GM12875 (cell line): Measurements from ENCODE around the gene MMP21.

ENCODE experiments used
- H3K4me3 ChIP-seq: one replicate; pipeline ENCODE4 v1.5.1; 2011; ENCODE audit warnings: low read depth, low read length, control low read depth
- CTCF ChIP-seq: IDR thresholded peaks from 2 replicates; pipeline ENCODE4 v1.5.1; 2011; ENCODE audit warnings: low read depth, mild to moderate bottlenecking, control low read depth, inconsistent platforms, low read length, moderate library complexity, borderline replicate concordance; ENCODE audit not compliant: insufficient read depth

MMP21 gene

GRCh38 chr10:125801574-125801973 lies 26.0 kb upstream of the MMP21 start:
- no peak for TF ChIP-seq CTCF
- H3K4me3 ChIP-seq = no peak overlapping the region

GRCh38 chr10:125799451-125800182 lies 24.0 kb upstream of the MMP21 start:
- H3K4me3 ChIP-seq = no peak overlapping the region
- TF ChIP-seq CTCF = no peak

- TF ChIP-seq CTCF = no peak
- H3K4me3 ChIP-seq = no peak overlapping the region
Observed at GRCh38 chr10:125797994-125798662, 22.5 kb upstream of the MMP21 start.

- no peak for TF ChIP-seq CTCF
- H3K4me3 ChIP-seq = no peak overlapping the region
Observed at GRCh38 chr10:125797424-125797823, 21.8 kb upstream of the MMP21 start.

- no peak overlapping the region for H3K4me3 ChIP-seq
- no peak for TF ChIP-seq CTCF
Observed at GRCh38 chr10:125795637-125796190, 20.1 kb upstream of the MMP21 start.

- no peak overlapping the region for H3K4me3 ChIP-seq
- TF ChIP-seq CTCF = no peak
Observed at GRCh38 chr10:125795128-125795527, 19.5 kb upstream of the MMP21 start.
